HTERT RPE-1 (cell line): Measurements from ENCODE around the gene IRF2BPL.
"Not testable (repeated sequence)": the region's sequence is repeated elsewhere in the genome, so short reads cannot be mapped to it uniquely, and the experiment has no call there.

Source experiments
- in situ Hi-C: fragments of 300-500 bp; cut with MboI; formaldehyde crosslinking; loops from 4 replicates; pipeline ENCODE4 v1.14.3; 2020; ENCODE audit warnings: low sequenced_read_pairs

The IRF2BPL gene

GRCh38 chr14:77036484-77037214, 8.1 kb upstream of the IRF2BPL start:
- in situ Hi-C loops: no loop called here

GRCh38 chr14:77035267-77035666, 6.8 kb upstream of the IRF2BPL start:
- in situ Hi-C loops: no loop called here

DNA sequence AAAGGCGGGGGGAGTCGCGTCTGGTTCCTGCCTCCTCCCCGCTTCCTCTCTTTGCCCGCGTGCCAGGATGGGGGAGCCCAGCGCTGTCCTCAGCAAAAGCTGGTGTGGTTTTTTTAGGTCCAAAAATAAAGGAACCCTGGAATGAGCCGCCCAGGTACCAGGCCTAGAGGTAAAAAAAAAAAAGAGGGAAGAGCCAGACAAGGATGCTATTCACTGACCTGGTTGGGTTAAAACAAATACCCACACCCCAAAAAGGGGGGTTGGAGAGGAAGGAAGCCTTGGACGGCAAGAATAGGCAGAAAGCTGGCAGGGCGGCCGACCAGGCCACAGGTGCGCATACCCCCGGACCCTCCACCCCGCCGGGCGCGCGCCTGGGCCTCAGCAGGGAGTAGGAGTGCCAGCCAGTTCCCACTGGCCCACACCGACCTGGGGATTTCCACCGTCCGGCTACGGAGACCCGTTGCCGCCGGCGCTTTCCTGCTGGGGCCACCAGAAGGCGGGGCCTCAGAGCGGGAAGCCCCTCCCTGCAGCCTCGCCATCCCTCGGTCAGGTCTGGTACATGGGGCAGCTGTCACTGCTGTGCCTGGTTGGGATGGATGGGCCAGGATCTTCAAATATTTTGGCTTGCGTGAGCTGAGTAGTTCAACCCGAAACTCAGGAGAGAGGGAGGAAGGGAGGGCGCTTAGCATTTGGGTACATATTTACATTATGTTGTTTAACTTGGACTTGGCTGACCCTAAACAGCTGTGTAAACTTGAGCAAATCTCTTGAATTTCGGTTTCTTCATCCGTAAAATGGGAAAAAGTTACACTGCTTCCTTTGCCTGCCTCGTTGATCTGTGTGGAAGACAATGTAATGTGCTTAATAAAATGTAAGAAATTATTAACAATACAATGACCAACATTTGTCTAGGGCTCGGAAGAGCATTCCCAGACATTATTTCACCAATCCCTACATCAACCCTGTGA, 5.4 kb upstream of the IRF2BPL start:
- in situ Hi-C loops: no loop called here

- in situ Hi-C loops: no loop called here
Measured at GRCh38 chr14:77032844-77033621, 4.5 kb upstream of the IRF2BPL start.

DNA sequence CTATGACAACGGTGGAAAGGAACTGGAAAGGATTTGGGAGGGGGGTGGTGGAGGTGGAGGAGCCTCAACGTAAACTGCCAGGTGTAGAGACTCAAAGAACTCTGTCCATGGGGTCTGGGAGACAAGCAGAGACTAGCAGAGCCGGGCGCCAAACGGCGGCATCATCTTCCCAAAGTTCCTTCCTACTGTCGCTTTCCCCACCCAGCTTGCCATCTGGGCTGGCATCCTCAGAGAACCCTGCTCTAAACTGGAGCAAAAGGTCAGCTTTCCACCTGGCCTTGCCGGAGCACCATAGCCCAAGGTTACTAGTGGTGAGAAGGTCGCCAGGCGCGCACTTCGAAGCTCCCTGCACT, 4.0 kb upstream of the IRF2BPL start:
- in situ Hi-C loops: no loop called here

- in situ Hi-C loops: no loop called here
Measured at GRCh38 chr14:77031759-77032490, 3.4 kb upstream of the IRF2BPL start.

GRCh38 chr14:77027538-77028383, 747 bp downstream of the IRF2BPL start:
- in situ Hi-C loops: no loop called here

DNA sequence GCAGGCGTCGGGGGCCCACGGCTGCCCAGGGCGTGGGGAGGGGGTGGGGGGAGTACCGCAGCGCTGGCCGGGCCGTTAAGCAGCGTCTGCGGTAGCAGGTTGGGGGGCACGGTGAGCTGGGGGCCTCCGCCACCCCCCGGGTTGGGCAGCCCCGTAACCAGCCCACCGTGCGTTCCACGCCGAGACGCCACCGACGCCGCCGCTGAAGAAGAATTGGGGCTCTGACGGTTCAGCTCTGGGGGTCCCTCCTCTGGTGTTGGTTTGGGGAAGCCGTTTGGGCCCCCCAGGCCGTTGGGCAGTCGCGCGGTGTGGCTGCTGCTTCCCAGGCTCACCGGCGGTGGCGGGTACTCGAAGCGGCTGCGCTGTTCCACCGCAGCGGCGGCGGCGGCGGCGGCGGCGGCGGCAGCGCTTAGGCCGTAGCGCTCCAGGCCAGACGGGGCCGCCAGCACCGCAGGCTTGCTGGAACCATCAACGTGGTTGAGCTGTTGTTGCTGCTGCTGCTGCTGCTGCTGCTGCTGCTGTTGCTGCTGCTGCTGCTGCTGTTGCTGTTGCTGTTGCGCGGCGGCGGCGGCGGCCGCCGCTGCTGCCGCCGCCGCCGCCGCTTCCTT, 1.5 kb downstream of the IRF2BPL start:
- in situ Hi-C loops: no loop called here

DNA sequence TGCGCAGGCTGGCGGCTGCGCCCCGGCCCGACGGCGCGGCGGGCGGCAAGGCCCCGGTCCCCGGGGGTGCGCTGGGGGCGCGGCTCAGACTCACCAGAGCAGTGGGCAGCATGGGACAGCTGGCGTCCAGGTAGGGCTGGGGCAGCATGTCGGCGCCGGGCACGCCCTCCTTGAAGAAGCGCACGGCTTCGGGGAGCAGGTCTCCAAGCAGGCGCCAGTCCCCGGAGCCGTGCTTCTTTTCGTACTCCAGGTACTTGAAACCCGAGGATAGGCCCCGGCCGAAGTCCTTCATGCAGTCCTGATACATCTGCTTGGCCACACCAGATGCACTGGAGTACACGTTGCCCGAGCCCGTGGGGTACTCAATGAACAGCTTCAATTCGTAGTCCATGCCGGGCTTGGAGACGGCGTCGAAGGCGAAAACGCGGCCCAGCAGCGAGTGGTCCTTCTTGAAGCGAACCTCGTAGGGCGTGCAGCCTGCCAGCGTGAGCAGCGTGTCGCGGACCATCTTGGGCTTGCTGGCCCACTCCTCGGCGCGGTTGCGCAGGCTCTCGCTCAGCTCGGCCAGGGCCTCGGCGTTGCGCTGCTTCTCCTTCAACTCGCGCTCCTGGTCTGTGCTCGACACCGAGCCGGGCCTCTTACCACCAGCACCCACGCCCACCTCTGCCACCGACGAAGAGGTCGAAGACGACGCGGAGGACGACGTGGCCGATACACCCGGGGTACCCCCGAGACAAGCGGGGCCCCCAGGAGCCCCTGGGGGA, 2.2 kb downstream of the IRF2BPL start:
- in situ Hi-C loops: no loop called here

DNA sequence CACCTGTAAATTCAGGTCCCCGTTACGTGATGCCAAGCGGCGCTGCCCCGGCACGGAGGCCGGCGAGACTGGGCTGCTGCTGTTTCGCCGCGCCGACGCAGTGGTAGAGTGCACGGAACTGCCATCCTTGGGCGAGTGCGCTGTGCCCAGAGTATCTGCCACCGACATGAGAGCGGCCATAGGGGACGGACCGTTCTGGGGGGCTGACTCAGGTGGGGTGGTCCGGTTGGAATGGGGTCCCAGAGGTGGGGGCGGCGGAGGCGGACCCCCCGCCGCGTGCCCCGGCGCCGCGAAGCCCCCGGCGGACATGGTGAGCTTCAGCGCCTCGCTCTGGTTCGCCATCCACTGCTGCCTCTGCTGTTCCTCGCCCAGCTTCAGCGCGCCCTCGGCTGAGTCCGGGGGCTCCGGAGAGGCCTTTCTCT, 2.8 kb downstream of the IRF2BPL start:
- in situ Hi-C loops: no loop called here

GRCh38 chr14:77024171-77024691, 4.3 kb downstream of the IRF2BPL start:
- in situ Hi-C loops: no loop called here

- in situ Hi-C loops: no loop called here
Measured at GRCh38 chr14:77023001-77023996, 5.2 kb downstream of the IRF2BPL start.

- in situ Hi-C loops: no loop called here
Measured at GRCh38 chr14:77022236-77022852, 6.2 kb downstream of the IRF2BPL start.

GRCh38 chr14:77021424-77021823, 7.1 kb downstream of the IRF2BPL start:
- in situ Hi-C loops: not testable (repeated sequence)

GRCh38 chr14:77018785-77019184, 9.7 kb downstream of the IRF2BPL start:
- in situ Hi-C loops: no loop called here

GRCh38 chr14:77017666-77018065, 10.8 kb downstream of the IRF2BPL start:
- in situ Hi-C loops: no loop called here

DNA sequence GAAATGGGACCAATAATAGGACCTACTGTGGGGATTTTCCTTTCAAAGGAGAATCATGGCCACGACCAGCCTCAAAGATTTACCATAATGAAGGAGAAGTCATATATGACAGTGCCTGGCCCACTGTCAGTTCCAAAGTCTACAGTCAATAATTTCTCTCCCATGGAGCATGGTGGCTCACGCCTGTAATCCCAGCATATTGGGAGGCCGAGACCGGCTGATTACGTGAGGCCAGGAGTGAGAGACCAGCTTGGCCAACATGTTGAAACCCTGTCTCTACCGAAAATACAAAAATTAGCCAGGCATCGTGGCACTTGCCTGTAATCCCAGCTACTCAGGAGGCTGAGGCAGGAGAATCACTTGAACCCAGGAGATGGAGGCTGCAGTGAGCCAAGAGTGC, 13.8 kb downstream of the IRF2BPL start:
- in situ Hi-C loops: no loop called here
